SK-N-DZ (cell line): ENCODE data around the gene TBC1D4.

Source experiments
- DNase-seq: peaks from one replicate; pipeline ENCODE4 v3.0.0-alpha.2; 2015; ENCODE audit warnings: low spot score

The TBC1D4 gene

DNA sequence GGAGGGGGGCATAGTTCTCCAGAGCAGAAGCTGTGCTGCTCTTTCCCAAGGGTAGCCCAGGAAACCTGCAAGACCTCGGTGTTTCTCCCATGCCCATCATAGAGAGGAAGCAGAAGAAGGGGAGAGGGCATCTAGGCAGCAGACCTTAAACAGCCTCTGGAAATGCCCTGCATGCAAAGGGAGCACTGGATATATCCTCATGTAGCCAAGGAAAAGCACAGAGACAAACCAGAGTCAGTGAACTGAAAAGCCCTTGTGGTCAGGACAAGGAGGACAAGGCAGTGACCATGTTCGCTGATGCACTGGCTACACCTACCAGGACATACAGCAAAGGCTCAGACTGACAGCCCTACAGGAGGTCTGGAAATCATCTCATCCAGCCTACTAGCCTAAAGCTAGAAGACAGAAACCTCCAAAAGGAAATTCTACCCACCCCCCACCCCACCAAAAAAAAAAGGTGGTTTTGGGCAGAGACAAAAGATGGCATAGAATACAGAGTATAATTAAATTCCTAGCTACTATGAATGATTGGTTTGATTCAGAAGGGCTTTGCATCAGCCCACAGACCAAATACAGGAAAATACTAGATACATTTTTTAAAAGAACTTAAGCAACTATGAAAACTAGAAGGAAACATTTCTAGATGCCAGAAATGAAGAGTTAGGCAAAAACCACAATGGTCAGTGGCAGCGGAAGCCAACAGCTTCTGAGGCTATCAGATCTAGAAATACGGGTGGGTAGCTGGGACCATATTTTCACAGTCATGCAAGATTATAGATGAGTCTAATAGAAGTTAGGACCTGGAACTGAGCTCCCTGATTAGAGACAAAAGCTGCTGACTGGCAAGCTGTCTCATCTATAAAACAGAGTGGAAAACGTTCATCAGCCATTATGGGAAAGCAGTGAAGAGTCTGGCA, 4.4 kb upstream of the TBC1D4 start:
- no peak for DNase-seq

DNA sequence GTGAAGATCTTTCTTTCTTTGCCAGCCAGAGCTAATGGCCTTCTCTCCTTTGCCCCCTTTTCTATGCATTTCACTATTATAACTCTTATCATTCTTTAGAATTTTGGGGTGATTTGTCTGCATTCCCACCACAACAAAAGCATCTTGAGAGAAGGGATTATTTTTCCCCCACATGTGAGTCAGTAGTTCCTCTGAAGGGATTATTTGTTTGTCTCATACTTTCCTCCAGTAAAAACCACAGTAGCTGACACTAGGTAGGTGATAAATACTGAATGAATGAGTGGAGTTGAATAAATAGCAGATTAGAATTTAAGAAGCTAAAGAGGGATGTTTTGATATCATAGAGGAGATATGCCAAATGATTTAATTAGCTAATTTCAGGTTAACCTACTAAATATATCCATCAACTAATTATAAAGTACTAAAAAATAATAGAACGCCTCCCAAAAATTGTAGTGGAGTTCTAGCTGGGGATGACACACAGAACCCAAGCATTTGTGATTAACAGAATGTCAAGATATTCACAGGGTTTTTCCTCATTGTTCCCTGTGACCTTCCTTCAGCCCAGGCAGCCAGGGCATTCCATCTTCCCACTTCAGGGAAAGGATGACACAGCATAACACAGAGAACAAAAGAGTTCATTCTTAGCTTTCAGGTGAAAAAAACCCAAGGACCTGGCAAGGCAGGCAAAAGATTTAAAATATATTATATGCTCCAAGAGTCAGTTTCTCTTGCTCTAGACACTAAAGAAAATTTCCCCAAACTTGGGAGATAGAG, 3.5 kb upstream of the TBC1D4 start:
- DNase-seq = no peak

DNA sequence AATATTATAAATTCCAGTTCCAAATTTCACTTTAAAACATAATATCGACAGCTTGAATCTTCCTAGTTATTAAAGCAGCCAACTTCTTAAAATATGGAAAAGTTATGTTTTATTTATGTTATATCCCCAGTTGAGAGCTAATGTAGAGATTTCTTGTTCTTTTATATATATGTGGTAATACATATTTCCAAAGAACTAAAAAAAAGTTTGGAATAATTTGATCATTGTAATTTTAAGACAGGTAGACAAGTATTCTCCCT, 781 bp upstream of the TBC1D4 start:
- no peak for DNase-seq

- peak; percentile 69 for DNase-seq
Measured at GRCh38 chr13:75481176-75482069, 546 bp downstream of the TBC1D4 start.

DNA sequence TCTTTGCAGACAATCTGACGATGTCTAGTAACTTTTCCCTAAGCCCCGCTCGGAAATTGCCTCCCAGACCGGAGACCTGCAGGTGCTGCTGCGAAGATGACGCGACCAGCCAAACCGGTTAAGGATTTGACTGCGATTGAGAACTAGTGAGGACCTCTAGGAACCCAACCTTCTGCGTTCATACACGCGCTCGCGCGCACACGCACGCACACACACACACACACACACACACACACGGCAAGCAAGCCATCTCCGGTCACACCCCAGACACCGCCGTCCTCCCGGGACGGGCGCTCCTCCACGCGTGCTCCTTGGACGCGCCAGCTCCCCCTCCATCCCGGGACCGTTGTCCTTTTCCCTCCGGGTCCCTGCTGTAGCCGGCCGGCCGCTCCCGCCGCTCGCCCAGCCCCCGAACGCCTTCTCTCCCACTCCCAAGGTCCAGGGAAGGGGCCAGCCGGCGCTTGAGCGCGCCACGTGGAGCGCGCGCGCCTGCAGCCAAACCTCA, 1.2 kb downstream of the TBC1D4 start:
- DNase-seq = peak; percentile 71

- DNase-seq = no peak
Measured at GRCh38 chr13:75479102-75479740, 2.7 kb downstream of the TBC1D4 start.

GRCh38 chr13:75478659-75479058, 3.3 kb downstream of the TBC1D4 start:
- DNase-seq = no peak

- no peak for DNase-seq
Measured at GRCh38 chr13:75474956-75475355, 7.0 kb downstream of the TBC1D4 start.

DNA sequence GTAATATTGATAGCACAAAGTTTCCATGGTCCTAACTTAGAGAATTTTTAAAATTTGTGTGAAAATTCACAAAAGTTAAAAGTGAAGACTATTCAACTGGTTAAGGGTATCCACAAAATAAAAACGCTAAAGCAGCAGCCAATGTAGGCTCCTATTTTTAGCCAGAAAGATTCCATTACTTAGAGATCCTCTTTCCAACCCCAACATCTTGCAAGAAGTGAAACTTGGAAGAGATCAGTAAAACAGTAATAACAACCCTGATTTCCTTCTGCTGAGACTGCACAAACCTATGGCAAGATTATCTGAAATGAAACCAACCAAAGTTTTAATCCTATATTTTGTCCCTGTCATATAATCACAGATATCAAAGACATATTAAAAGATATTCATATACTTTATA, 8.5 kb downstream of the TBC1D4 start:
- no peak for DNase-seq

DNA sequence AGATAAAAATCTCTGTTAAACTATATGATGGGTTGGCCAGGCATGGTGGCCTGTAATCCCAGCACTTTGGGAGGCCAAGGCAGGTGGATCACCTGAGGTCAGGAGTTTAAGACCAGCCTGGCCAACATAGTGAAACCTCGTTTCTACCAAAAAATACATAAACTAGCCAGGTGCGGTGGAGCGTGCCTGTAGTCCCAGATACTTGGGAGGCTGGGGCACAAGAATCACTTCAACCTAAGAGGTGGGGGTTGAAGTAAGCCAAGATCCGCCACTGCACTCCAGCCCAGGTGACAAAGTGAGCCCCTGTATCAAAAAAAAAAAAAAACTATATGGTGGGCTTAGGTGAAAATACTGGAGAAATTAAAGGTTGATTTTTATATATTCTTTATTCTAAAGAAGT, 11.3 kb downstream of the TBC1D4 start:
- no peak for DNase-seq

DNA sequence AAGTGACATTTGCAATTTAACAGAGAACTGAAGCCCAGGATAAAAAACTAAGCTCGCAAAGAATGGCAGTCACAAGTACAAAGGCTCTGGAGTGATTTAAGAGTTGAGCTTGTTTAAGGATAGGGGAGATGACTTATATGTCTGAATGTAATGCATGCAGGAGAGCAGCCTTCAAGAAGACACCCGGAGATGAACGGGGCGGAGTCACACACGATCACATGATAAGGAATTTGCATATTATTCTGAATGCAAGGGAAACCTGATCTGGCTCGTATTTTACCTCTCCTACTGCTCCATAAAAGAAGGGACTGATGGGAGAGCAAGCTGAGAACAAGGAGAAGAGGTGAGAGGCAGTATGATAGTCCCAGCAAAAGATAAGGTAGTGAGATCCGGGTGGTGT, 12.9 kb downstream of the TBC1D4 start:
- DNase-seq = no peak

DNA sequence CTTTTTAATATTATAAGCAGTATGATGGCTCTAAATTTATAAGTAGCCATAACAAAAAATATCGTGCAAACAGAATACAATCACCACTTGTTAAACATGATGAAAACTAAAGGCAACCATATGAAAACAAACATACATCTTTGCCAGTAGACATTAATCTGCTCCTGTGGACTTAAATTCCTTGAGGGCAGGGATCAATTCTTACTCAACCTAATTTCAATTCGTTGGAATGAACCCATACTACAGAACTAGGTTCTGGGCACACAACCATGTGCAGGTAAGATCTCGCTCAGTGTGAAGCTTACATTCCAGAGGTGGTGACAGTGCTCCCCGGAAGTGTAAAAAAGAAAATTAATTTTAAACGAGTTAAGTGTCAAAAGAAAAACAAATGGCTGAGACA, 13.4 kb downstream of the TBC1D4 start:
- DNase-seq = no peak

DNA sequence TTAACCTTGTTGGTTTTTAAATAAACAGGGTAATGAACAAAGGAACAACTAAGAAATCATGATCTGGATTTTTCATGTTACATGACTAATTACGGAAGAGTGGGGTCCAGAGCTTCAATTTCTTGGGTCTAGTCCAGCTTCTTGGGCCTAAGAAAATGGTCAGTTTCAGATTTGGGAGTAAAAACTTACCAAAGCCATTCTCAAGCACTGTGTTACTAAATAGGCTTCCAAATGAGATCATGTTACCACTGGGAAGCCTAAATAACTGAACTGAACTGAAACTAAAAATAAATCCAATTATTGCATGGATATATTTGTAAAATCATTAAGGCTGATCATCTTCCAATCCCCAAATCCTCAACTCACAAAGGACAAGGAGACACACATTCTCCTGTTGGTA, 13.9 kb downstream of the TBC1D4 start:
- DNase-seq = no peak

GRCh38 chr13:75467040-75467728, 14.8 kb downstream of the TBC1D4 start:
- no peak for DNase-seq

- no peak for DNase-seq
Measured at GRCh38 chr13:75465236-75465635, 16.7 kb downstream of the TBC1D4 start.

DNA sequence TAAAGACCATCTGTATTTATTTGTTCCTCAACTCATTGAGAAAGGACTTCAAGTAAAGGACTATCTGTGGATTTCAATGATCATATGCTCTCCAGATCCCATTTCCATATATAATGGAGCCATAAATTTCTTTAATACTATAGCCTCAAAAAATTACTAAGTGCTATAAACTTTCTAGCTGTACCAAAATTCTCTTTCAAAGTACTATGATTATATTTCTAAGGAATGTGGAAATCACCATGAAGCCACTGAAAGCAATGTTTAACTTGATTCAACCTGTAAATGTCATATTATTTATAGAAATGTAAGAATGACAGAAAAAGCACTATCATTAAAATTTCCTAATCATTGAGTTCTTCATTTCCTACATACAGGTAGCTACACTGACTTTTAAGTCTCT, 20.7 kb downstream of the TBC1D4 start:
- DNase-seq = no peak

DNA sequence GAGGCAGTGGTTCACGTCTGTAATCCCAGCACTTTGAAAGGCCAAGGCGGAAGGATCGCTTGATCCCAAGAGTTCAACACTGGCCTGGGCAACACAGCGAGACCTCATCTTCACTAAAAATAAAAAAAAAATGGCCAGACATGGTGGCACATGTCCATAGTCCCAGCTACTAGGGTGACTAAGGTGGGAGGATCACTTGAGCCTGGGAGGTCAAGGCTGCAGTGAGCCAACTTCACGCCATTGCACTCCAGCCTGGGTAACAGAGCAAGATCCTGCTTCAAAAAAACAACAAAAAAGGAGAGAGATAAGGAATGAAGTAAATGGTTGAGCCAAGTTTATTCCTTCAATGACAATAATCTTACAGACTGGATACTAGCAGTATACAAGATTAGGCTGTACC, 21.3 kb downstream of the TBC1D4 start:
- DNase-seq = no peak

DNA sequence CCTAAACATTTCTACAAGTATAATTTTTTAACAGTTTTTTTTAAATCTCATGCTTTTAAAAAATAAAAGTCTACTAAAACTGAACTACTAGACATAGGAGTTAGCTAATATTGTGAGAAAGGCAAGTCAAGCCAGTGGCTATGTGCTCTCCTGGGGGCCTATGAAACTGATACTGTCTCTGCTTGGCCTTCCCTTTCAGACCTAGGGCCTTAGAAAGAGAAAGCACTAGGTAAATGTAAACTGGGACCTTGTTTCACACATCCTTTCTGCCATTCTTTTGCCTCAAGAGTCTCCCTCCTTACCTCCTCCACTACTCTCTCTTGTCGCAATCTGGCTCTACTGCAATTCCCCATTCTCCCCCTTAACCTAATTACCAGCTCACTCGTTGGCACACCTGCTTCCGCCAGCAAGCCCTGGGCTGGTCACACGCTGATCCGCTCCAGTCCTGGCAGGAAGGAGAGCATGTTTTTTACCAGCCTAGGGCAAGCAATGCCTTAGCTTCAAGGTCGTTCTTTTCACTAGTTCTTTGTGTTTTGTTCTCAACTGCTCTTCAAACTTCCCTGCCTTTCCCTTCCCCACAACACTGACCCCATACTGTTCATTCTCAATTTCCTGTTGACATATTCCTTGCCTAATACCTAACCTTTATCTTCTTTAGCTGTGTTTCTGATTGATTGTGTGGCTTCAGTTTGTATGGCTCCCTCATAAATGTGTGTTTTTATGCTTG, 23.1 kb downstream of the TBC1D4 start:
- peak; percentile 68 for DNase-seq

DNA sequence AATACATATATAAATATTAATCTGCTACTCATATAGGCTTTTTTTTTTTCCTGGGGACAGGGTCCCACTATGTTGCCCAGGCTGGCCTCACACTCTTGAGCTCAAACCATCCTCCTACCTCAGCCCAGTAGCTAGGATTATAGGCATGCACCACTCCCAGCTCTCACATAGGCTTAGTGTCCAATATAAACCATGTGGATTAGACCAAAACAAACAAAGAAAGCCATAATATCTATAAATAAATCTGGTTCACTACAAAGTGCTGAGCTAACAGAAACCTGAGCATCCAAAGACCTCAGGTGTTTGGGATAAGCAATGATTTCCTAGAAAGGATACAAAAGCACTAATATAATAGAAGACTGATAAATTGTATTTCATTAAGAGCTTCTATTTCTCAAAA, 26.0 kb downstream of the TBC1D4 start:
- no peak for DNase-seq

- DNase-seq = no peak
Measured at GRCh38 chr13:75454497-75454896, 27.5 kb downstream of the TBC1D4 start.
